Lung (tissue), 12 donors: Measurements from ENCODE around the gene MYBPH. TPM values are rescaled to one million over a fixed set of nuclear protein-coding genes. Genes with fewer than 3 reads are reported as not detected.

Experiments
- ATAC-seq: fragments of 200-7000 bp; cut with Tn5 transposase; one replicate; pipeline ENCODE4 v1.9.1; 2020; ENCODE audit warnings: moderate number of reproducible peaks; ENCODE audit not compliant: insufficient read depth, low FRiP score
- DNase-seq, 3 donors: peaks; one replicate each; pipeline ENCODE4 v3.0.0-alpha.2; 2013 to 2017
- H3K27ac ChIP-seq, 2 donors: one replicate each; pipeline ENCODE4 v1.5.1; 2013; ENCODE audit warnings: mild to moderate bottlenecking in 2 of 2, moderate library complexity in 2 of 2, control low read depth in 1 of 2, inconsistent platforms in 1 of 2, low read depth in 1 of 2, low read length in 1 of 2
- H3K27me3 ChIP-seq, 3 donors: one replicate each; pipeline ENCODE4 v1.5.1; 2013; ENCODE audit warnings: low read length in 2 of 3; ENCODE audit not compliant: control insufficient read depth in 3 of 3, insufficient read depth in 3 of 3
- H3K36me3 ChIP-seq, 4 donors: one replicate each; pipeline ENCODE4 v1.5.1; 2013; ENCODE audit warnings: low read length in 4 of 4, mild to moderate bottlenecking in 1 of 4, moderate library complexity in 1 of 4; ENCODE audit not compliant: control insufficient read depth in 4 of 4, insufficient read depth in 4 of 4
- H3K4me1 ChIP-seq, 5 donors: one replicate each; pipeline ENCODE4 v1.5.1; 2013; ENCODE audit warnings: low read length in 5 of 5, mild to moderate bottlenecking in 2 of 5, moderate library complexity in 1 of 5; ENCODE audit not compliant: control insufficient read depth in 5 of 5, insufficient read depth in 5 of 5
- H3K4me3 ChIP-seq: one replicate; pipeline ENCODE4 v1.5.1; 2013; ENCODE audit warnings: mild to moderate bottlenecking, control low read depth, moderate library complexity
- H3K9ac ChIP-seq, 2 donors: one replicate each; pipeline ENCODE4 v1.5.1; 2013; ENCODE audit warnings: low read length in 2 of 2, control low read depth in 1 of 2; ENCODE audit not compliant: insufficient read depth in 1 of 2
- H3K9me3 ChIP-seq, 4 donors: one replicate each; pipeline ENCODE4 v1.5.1; 2013; ENCODE audit warnings: low read length in 3 of 4, mild to moderate bottlenecking in 1 of 4, moderate library complexity in 1 of 4; ENCODE audit not compliant: control insufficient read depth in 4 of 4, insufficient read depth in 3 of 4
- WGBS, 2 donors: extraction: QIAGEN DNeasy Blood & Tissue Kit; methylation state at CpG; one replicate each; pipeline ENCODE4 v1.1.7; 2013; 5-methylcytosine and 5-hydroxymethylcytosine counted together
- polyA plus RNA-seq, 2 donors: library from polyadenylated mRNA; stranded (reverse); fragments of 200-250 nt; gene quantifications; one replicate each; pipeline ENCODE4 v1.2.1, GENCODE V29; 2013
- total RNA-seq, 2 donors: library from RNA; depleted of rRNA in 1 of 2; stranded (reverse); fragments of >200 nt in 1 of 2; gene quantifications; one replicate each; pipeline ENCODE4 v1.2.1, GENCODE V29; 2014 to 2021
- TF ChIP-seq, protein P1 (sequence below): IDR thresholded peaks from 2 replicates; pipeline ENCODE4 v1.5.1; 2012; ENCODE audit warnings: mild to moderate bottlenecking; ENCODE audit errors: control extremely low read depth, extremely low read depth
- donor health status: control.
- donor health status: control.
- donor health status: Bipolar disorder and iron deficiency.
- donor health status: healthy.
- donor health status: DM: yes; HTN: yes; CAD: no.

The MYBPH gene
- total and polyA plus RNA-seq, 4 donors, result 0.16 to 0.41 TPM; not detected in 2

DNA sequence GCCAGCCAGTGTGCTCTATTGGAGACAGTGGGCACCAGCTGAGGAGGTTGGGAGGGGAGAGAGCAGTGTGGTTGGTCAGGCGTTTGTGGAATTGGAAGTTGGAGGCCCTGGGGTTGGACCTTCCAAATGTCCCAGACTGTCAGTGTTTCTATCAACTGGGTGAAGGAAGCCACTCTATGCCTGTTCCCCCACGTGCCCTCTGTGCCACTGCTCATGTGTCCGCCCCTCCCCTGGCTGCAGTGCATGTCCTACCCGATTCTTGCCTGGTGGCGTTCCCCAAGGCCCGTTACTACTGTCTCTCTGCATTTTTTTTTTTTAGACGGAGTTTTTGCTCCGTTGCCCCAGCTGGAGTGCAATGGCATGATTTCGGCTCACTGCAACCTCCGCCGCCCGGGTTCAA lies 27.0 kb downstream of the MYBPH start:
- TF ChIP-seq, protein P1, sequence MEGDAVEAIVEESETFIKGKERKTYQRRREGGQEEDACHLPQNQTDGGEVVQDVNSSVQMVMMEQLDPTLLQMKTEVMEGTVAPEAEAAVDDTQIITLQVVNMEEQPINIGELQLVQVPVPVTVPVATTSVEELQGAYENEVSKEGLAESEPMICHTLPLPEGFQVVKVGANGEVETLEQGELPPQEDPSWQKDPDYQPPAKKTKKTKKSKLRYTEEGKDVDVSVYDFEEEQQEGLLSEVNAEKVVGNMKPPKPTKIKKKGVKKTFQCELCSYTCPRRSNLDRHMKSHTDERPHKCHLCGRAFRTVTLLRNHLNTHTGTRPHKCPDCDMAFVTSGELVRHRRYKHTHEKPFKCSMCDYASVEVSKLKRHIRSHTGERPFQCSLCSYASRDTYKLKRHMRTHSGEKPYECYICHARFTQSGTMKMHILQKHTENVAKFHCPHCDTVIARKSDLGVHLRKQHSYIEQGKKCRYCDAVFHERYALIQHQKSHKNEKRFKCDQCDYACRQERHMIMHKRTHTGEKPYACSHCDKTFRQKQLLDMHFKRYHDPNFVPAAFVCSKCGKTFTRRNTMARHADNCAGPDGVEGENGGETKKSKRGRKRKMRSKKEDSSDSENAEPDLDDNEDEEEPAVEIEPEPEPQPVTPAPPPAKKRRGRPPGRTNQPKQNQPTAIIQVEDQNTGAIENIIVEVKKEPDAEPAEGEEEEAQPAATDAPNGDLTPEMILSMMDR, result no peak
- H3K4me1 ChIP-seq, result peaks cover 0 to 42% (median 0%) of the 10 kb centered on the region in 5 donors
- DNase-seq (no peak), ATAC-seq (no peak)
- H3K9ac ChIP-seq, result no peak overlapping the region
- 95% methylated on average over 12 of the region's 12 CpGs for WGBS, 2 donors
- no peak overlapping the region for H3K4me3 ChIP-seq
- H3K36me3 ChIP-seq, result no peaks in the 10 kb centered on the region
- H3K27ac ChIP-seq, result no peak overlapping the region
- H3K9me3 ChIP-seq, result no peaks in the 10 kb centered on the region
- H3K27me3 ChIP-seq, result no peaks in the 10 kb centered on the region

DNA sequence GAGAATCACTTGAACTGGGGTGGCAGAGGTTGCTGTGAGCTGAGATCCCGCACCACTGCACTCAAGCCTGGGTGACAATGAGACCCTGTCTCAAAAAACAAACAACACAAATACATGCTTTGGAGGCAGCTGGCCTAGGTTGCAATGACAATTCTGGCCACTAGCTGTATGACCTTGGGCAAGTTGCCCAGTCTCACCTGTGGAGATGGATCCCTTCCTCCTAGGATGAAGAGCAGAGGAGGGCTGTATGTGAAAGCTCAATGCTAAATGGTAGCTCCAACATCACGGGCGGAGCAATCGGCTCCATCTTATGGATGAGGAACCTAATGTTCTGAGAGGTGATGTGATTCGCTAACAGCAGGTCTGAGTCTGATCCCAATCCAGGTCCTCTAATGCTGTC lies 27.5 kb downstream of the MYBPH start:
- peaks cover 0 to 38% (median 0%) of the 10 kb centered on the region in 5 donors for H3K4me1 ChIP-seq
- H3K36me3 ChIP-seq, result no peaks in the 10 kb centered on the region
- no peak overlapping the region for H3K4me3 ChIP-seq
- no peak for ATAC-seq
- no peaks in the 10 kb centered on the region for H3K9me3 ChIP-seq
- H3K27ac ChIP-seq, result no peak overlapping the region
- no peak overlapping the region for H3K9ac ChIP-seq
- DNase-seq, result no peak
- 95 to 97% methylated on average over 5 of the region's 5 CpGs for WGBS, 2 donors
- TF ChIP-seq, protein P1, result no peak
- H3K27me3 ChIP-seq, result no peaks in the 10 kb centered on the region

DNA sequence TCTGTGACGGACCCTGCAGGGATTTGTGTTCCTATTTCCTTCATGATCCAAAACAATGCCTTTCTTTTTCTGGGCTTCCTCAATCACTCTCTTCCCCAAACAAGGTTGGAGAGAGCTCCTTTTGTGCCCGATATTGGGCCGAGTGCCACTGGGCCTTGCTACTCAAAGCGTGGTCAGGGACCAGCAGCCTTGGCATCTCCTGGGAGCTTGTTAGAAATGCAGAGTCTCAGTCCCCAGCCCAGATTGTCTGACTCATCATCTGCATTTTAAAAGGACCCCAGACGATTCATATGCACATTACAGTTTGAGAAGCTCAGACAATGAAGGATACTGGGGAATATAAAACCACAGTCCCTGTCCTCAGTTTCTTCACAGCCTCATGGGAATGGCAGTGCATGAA lies 28.2 kb downstream of the MYBPH start:
- DNase-seq (no peak), ATAC-seq (no peak)
- no peaks in the 10 kb centered on the region for H3K36me3 ChIP-seq
- no peak overlapping the region for H3K9ac ChIP-seq
- TF ChIP-seq, protein P1, result no peak
- no peak overlapping the region for H3K4me3 ChIP-seq
- no peak overlapping the region for H3K27ac ChIP-seq
- WGBS, 2 donors, result 87 to 90% methylated on average over 5 of the region's 5 CpGs
- H3K27me3 ChIP-seq, result no peaks in the 10 kb centered on the region
- peaks cover 0 to 30% (median 0%) of the 10 kb centered on the region in 5 donors for H3K4me1 ChIP-seq
- peaks cover 0 to 2% (median 0%) of the 10 kb centered on the region in 4 donors for H3K9me3 ChIP-seq

DNA sequence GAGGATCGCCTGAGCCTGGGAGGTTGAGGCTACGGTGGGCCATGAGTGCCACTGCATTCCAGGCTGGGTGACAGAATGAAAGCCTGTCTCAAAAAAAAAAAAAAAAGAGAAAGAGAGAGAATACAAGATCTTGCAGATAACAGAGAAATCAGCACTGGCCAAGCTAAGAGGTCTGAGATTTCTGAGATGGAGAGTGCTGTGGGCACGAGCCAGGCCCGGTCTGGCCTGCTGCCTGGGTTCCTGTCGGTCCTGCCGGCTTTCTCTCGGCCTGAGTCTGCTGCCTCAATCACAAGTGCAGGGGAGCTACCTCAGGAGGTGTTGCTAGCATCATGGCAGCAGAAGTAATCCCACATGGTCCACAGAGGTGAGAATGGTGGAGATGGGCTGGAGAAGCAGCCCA lies 29.1 kb downstream of the MYBPH start:
- Histone ChIP-seq H3K36me3 (no peaks in the 10 kb centered on the region), H3K4me1 (peaks cover 0 to 23% (median 0%) of the 10 kb centered on the region in 5 donors), H3K27me3 (no peaks in the 10 kb centered on the region), H3K27ac (no peak overlapping the region), H3K9me3 (peaks cover 0 to 2% (median 0%) of the 10 kb centered on the region in 4 donors), H3K9ac (no peak overlapping the region), H3K4me3 (no peak overlapping the region)
- TF ChIP-seq, protein P1, result no peak
- 91 to 99% methylated on average over 7 of the region's 7 CpGs for WGBS, 2 donors
- no peak for ATAC-seq
- no peak for DNase-seq
